Measurements from ENCODE around the gene DCP2.
A peak's percentile ranks its signal among the peaks of the same experiment; 100 is the strongest.

DNA sequence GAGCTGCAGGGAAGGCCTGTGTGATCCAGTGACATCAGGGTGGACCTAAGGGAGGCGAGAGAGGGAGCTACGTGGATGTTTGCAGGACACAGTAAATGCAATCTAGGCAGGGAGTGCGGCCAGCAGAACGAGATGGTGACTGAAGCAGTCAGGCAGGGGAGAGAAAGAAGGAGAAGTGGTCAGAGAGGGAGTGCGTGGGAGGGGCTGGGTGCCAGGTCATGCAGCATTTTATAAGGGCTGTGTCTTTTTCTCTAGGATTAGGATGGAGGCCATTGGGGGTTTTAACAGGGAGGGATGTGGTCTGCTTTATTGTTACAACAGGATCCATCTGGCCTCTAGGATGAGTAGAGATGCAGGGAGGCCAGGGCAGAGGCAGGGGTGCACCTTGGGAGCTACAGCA lies 80.4 kb downstream of the DCP2 start:
- no peak for TF ChIP-seq SIN3A (IDR thresholded peaks at IDR 0.05; ENCODE audit: borderline replicate concordance, insufficient read depth, low read length)
- TF ChIP-seq POLR2AphosphoS5 (IDR thresholded peaks at IDR 0.05; ENCODE audit: low read depth, low read length), result peak; percentile 59
- TF ChIP-seq TAF1 (IDR thresholded peaks at IDR 0.05; ENCODE audit: borderline replicate concordance, insufficient read depth, low read length), result no peak
- TF ChIP-seq, protein P1, sequence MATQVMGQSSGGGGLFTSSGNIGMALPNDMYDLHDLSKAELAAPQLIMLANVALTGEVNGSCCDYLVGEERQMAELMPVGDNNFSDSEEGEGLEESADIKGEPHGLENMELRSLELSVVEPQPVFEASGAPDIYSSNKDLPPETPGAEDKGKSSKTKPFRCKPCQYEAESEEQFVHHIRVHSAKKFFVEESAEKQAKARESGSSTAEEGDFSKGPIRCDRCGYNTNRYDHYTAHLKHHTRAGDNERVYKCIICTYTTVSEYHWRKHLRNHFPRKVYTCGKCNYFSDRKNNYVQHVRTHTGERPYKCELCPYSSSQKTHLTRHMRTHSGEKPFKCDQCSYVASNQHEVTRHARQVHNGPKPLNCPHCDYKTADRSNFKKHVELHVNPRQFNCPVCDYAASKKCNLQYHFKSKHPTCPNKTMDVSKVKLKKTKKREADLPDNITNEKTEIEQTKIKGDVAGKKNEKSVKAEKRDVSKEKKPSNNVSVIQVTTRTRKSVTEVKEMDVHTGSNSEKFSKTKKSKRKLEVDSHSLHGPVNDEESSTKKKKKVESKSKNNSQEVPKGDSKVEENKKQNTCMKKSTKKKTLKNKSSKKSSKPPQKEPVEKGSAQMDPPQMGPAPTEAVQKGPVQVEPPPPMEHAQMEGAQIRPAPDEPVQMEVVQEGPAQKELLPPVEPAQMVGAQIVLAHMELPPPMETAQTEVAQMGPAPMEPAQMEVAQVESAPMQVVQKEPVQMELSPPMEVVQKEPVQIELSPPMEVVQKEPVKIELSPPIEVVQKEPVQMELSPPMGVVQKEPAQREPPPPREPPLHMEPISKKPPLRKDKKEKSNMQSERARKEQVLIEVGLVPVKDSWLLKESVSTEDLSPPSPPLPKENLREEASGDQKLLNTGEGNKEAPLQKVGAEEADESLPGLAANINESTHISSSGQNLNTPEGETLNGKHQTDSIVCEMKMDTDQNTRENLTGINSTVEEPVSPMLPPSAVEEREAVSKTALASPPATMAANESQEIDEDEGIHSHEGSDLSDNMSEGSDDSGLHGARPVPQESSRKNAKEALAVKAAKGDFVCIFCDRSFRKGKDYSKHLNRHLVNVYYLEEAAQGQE (IDR thresholded peaks at IDR 0.05; ENCODE audit: insufficient read depth in 1 of 2, low read depth in 2 of 2, low read length in 2 of 2), result no peak
- TF ChIP-seq FOXP2 (optimal IDR thresholded peaks at IDR 0.05; ENCODE audit: borderline replicate concordance, extremely low read depth, extremely low read length, insufficient read depth), result no peak

Measured in PFSK-1 (cell line).